Nephron (organoid): ENCODE data around the gene DOK3.

Experiments used
- H3K27ac Mint-ChIP-seq, 3 experiments: 2 replicates each; pipeline ENCODE4 v1.8.0; 2020; ENCODE audit warnings: mixed read lengths in 3 of 3, mild to moderate bottlenecking in 2 of 3, moderate library complexity in 1 of 3
- H3K27me3 Mint-ChIP-seq: 2 replicates; pipeline ENCODE4 v1.8.0; 2021; ENCODE audit warnings: low read depth, mild to moderate bottlenecking, moderate library complexity, mixed read lengths
- H3K36me3 Mint-ChIP-seq: 2 replicates; pipeline ENCODE4 v1.8.0; 2020; ENCODE audit warnings: low read depth, mixed read lengths
- H3K4me1 Mint-ChIP-seq: 2 replicates; pipeline ENCODE4 v1.8.0; 2020; ENCODE audit warnings: mixed read lengths
- H3K4me3 Mint-ChIP-seq, 3 experiments: 2 replicates each; pipeline ENCODE4 v1.8.0; 2020; ENCODE audit warnings: mild to moderate bottlenecking in 3 of 3, mixed read lengths in 3 of 3, moderate library complexity in 2 of 3
- H3K9me3 Mint-ChIP-seq: 2 replicates; pipeline ENCODE4 v1.8.0; 2020; ENCODE audit warnings: mixed read lengths
- TF ChIP-seq, protein P1 (sequence below), 3 experiments: fragments of 200-600 bp; sonication (generic); IDR thresholded peaks; one replicate each; pipeline ENCODE4 v1.5.0; 2021; ENCODE audit warnings: antibody characterized with exemption in 3 of 3; ENCODE audit not compliant: unreplicated experiment in 3 of 3

The DOK3 gene

DNA sequence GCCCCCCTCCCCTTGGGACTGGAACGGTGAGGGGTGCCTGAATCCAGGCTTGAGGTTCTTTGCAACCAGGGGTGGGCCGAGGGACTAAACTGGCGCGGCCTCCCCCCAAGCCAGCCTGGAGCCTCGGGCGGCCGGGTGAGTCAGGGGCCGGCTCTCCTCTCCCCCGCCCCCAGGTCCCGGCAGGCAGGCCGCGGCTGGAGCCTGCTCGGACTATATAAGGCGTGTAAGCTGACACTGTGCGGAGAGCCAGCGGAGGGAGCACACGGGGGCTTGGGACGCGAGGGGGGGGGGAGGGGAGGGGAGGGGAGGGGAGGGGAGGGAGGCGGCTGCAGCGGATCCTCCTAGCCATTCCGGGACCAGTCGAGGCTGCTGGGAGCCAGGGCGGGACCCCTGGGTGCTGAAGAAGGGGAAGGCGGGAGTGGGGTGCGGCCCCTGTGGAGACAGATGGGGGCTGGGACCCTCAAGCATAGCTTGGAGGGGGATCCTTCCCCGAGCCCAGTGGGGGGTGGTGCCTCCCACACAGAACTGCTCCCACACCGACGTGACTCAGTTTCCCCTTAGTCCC, 12.8 kb downstream of the DOK3 start:
- peaks cover 11% of the 10 kb centered on the region for H3K36me3 Mint-ChIP-seq
- no peaks in the 10 kb centered on the region for H3K9me3 Mint-ChIP-seq
- peak overlapping the region; percentile 94 to 97 (median 96) for H3K27ac Mint-ChIP-seq
- TF ChIP-seq, protein P1, sequence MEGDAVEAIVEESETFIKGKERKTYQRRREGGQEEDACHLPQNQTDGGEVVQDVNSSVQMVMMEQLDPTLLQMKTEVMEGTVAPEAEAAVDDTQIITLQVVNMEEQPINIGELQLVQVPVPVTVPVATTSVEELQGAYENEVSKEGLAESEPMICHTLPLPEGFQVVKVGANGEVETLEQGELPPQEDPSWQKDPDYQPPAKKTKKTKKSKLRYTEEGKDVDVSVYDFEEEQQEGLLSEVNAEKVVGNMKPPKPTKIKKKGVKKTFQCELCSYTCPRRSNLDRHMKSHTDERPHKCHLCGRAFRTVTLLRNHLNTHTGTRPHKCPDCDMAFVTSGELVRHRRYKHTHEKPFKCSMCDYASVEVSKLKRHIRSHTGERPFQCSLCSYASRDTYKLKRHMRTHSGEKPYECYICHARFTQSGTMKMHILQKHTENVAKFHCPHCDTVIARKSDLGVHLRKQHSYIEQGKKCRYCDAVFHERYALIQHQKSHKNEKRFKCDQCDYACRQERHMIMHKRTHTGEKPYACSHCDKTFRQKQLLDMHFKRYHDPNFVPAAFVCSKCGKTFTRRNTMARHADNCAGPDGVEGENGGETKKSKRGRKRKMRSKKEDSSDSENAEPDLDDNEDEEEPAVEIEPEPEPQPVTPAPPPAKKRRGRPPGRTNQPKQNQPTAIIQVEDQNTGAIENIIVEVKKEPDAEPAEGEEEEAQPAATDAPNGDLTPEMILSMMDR (IDR thresholded peaks at IDR 0.05; ENCODE audit: unreplicated experiment in 3 of 3) = no peak
- H3K4me1 Mint-ChIP-seq = peaks cover 61% of the 10 kb centered on the region
- peaks cover 4% of the 10 kb centered on the region for H3K27me3 Mint-ChIP-seq
- H3K4me3 Mint-ChIP-seq = peak overlapping the region; percentile 91 to 93 (median 93)

DNA sequence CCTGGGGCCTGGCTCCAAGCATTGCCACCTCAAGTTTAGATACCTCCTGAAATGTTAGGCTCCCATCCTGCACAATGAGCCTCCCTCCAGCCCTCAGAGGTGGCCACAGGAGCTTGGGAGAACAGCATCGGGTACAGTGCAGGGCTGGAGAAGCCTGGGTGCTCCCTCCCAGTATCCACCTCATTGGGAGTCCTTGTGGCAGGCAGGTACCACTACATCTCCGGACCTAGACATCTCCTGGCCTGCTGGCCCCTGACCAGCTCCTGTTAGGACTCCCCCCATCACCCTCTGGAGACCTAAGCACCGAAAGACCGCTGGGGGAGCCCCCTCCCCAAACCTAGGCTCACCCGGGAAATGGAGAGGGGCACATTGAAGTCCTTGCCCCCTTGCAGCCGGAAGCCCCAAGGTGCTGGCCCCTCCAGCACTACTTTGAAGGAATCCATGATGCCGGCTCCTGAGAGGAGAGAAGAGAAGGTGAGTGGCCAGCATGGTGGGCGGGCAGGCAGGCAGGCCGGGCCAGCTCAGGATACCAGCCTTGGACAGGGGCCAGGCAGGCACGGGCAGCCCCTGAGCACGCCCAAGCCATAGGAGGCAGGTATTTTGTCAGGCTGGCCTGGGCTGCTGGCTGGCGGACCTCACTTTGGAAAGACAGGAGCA, 13.4 kb downstream of the DOK3 start:
- Mint-ChIP-seq H3K27ac (peak overlapping the region; percentile 94 to 97 (median 96)), H3K27me3 (peaks cover 4% of the 10 kb centered on the region)

DNA sequence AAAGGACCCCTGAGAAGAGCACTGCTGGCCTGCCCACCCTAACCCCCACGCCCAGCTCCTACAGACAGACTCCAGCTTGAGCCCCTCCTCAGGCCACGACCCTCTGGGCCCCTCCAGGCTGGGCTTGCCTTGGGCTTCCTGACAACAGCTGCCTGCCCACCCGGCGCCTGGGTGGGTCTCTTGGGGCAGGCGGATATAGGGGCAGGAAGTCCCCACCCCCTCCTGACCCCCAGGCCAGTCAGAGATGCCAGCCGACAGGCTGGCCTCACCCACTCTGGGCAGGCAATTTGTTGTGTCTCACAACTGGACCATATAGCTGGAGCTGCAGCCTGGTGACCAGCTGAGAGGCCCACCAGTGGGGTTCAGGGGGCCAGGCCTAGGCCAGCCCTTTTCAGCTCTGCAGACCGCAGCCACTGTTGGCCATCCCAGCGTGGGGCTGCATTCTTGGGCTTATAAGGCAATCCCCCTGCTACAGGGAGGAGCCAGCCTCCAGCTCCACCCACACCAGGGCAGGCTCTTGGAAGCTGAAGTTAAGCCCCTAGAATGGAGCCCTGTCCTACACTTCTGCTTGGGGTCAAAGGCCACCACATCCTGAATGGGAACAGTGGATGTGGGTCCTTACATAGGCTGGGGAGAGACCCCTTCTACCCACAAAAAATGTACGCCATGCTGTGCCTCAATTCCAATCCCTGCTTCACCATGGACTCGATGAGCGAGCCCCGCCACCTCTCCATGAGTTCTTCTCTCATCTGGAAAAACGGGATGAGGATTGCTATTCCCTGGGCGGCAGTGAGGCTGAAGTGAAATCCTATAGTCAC, 14.2 kb downstream of the DOK3 start:
- TF ChIP-seq, protein P1 (IDR thresholded peaks at IDR 0.05; ENCODE audit: unreplicated experiment in 3 of 3) = no peak
- H3K27ac Mint-ChIP-seq = peak overlapping the region; percentile 94 to 97 (median 96)
- no peaks in the 10 kb centered on the region for H3K9me3 Mint-ChIP-seq
- peaks cover 11% of the 10 kb centered on the region for H3K36me3 Mint-ChIP-seq
- H3K27me3 Mint-ChIP-seq = peaks cover 4% of the 10 kb centered on the region
- peak overlapping the region; percentile 91 to 93 (median 93) for H3K4me3 Mint-ChIP-seq
- peaks cover 55% of the 10 kb centered on the region for H3K4me1 Mint-ChIP-seq

More for the DNA sequence above, 13.4 kb downstream of the DOK3 start:
- TF ChIP-seq, protein P1 (IDR thresholded peaks at IDR 0.05; ENCODE audit: unreplicated experiment in 3 of 3) = peak in 2 of 3 experiments; percentile 27 to 39
- Mint-ChIP-seq H3K36me3 (peaks cover 11% of the 10 kb centered on the region), H3K4me3 (peak overlapping the region; percentile 91 to 93 (median 93)), H3K4me1 (peaks cover 61% of the 10 kb centered on the region), H3K9me3 (no peaks in the 10 kb centered on the region)

DNA sequence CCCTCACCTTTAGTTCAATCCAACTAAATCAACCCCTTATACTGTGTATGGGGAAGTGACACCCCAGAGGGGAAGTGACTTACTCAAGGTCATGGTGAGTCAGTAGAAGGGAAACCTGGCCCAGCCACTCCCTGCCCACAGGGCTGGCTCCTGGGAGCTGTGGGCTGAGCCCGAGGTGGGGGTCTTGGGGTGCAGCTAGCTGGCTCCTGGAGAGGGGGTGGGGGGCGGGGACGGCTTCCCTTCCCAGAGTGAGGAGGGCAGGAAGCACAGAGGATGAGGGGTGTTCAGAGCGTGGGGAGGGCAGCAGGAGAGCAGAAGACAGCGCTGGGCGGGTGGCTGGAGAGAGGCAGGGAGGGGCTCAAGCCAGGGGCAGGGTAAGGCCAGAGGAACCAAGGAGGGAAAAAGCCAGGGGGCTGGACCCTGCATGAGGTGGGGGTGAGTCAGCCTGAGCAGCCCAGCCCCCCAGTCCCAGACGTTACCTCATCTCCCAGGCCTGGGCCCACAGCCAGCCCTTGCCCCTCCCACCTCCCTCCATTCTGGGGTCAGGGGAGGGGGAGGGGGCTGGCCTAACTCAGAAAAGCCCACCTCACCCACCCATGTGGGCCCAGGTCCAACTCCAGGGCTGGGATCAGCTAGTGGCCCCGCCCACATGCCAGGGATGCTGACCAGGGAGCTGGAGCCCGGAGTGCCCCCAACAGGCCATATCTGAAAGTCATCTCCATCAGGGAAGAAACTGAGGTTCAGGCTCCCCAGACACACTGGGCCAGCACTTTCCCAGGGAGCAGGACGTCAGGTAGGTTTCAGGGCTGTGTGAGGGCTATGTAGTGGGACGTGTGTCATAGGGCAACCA, 15.1 kb downstream of the DOK3 start:
- Mint-ChIP-seq H3K27ac (peak overlapping the region; percentile 93 to 97 (median 96)), H3K9me3 (no peaks in the 10 kb centered on the region), H3K4me1 (peaks cover 54% of the 10 kb centered on the region), H3K4me3 (peak overlapping the region; percentile 91 to 93 (median 93)), H3K27me3 (peaks cover under 1% of the 10 kb centered on the region), H3K36me3 (peaks cover 15% of the 10 kb centered on the region)
- TF ChIP-seq, protein P1 (IDR thresholded peaks at IDR 0.05; ENCODE audit: unreplicated experiment in 3 of 3) = peak in 2 of 3 experiments; percentile 23 to 24

DNA sequence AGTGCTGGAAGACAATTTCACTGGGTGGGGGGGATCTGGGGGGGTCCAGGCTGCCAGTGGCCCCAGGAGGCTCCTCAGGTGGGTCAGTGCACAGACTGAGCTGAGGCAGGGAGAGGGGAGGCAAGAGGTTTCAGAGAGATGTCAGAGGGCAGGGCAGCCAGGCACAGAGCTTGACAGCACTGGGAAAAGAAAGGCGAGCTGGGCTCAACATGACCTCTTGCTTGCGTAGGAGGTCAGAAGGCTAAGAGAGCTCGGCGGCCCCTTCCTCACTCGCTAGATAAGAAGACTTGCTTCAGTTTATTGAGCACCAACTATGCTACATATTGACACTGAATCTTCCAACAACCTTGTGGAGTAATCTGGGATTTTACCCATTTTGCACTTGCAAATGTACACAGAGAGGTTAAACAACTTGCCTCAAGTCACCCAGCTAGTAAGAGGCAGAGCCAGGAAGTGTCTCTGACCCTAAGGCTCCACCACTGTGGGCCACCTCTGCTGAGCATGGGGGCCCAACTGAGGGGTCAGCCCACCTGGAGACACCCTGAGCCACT, 15.8 kb downstream of the DOK3 start:
- no peaks in the 10 kb centered on the region for H3K9me3 Mint-ChIP-seq
- H3K4me1 Mint-ChIP-seq = peaks cover 49% of the 10 kb centered on the region
- no peaks in the 10 kb centered on the region for H3K27me3 Mint-ChIP-seq

More for the DNA sequence above, 15.8 kb downstream of the DOK3 start:
- Mint-ChIP-seq H3K27ac (peak overlapping the region; percentile 80 to 97 (median 96)), H3K36me3 (peaks cover 16% of the 10 kb centered on the region), H3K4me3 (peak overlapping the region; percentile 43 to 91 (median 60))
- TF ChIP-seq, protein P1 (IDR thresholded peaks at IDR 0.05; ENCODE audit: unreplicated experiment in 3 of 3) = no peak
